SIG-M5 treated with dmso at 0.1 percent for 504 hours (cell line): Measurements from ENCODE around the gene CAMK2N2.
A peak's percentile ranks its signal among the peaks of the same experiment; 100 is the strongest.

Experiments
- DNase-seq: peaks from one replicate; lab custom pipeline; 2025; ENCODE audit not compliant: unreplicated experiment; lab: John Stamatoyannopoulos, UW

The CAMK2N2 gene

GRCh38 chr3:184240384-184241140, 20.8 kb downstream of the CAMK2N2 start:
- DNase-seq, result peak; percentile 44

- no peak for DNase-seq
These were observed 21.6 kb downstream of the CAMK2N2 start for GRCh38 chr3:184239708-184240107.

GRCh38 chr3:184239221-184239620, 22.1 kb downstream of the CAMK2N2 start:
- no peak for DNase-seq

- DNase-seq, result no peak
These were observed 23.0 kb downstream of the CAMK2N2 start for GRCh38 chr3:184238246-184238818.

GRCh38 chr3:184237807-184238206, 23.5 kb downstream of the CAMK2N2 start:
- no peak for DNase-seq

GRCh38 chr3:184237211-184237610, 24.1 kb downstream of the CAMK2N2 start:
- no peak for DNase-seq

- DNase-seq, result no peak
These were observed 24.7 kb downstream of the CAMK2N2 start for GRCh38 chr3:184236636-184237035.

- DNase-seq, result no peak
These were observed 25.3 kb downstream of the CAMK2N2 start for GRCh38 chr3:184236033-184236410.

GRCh38 chr3:184235381-184236032, 25.8 kb downstream of the CAMK2N2 start:
- no peak for DNase-seq

- DNase-seq, result no peak
These were observed 26.5 kb downstream of the CAMK2N2 start for GRCh38 chr3:184234671-184235380.

GRCh38 chr3:184234224-184234623, 27.1 kb downstream of the CAMK2N2 start:
- peak; percentile 60 for DNase-seq

GRCh38 chr3:184233127-184233843, 28.1 kb downstream of the CAMK2N2 start:
- DNase-seq, result no peak

- DNase-seq, result no peak
These were observed 29.7 kb downstream of the CAMK2N2 start for GRCh38 chr3:184231671-184232070.

GRCh38 chr3:184230603-184231528, 30.5 kb downstream of the CAMK2N2 start:
- DNase-seq, result no peak

GRCh38 chr3:184230081-184230602, 31.2 kb downstream of the CAMK2N2 start:
- no peak for DNase-seq

- DNase-seq, result peak; percentile 58
These were observed 31.8 kb downstream of the CAMK2N2 start, which contains the start of gene VWA5B2 for GRCh38 chr3:184229394-184230080. VWA5B2 (plus strand) TSS chr3:184229585; CDS start chr3:184230529, 944 bp downstream.

GRCh38 chr3:184228376-184229137, 32.8 kb downstream of the CAMK2N2 start:
- no peak for DNase-seq

- peak; percentile 28 for DNase-seq
These were observed 33.8 kb downstream of the CAMK2N2 start for GRCh38 chr3:184227481-184227935.
